ENCODE data around the gene RPS21. TPM values are rescaled to one million over a fixed set of nuclear protein-coding genes. Genes with fewer than 3 reads are reported as not detected.
A peak's percentile ranks its signal among the peaks of the same experiment; 100 is the strongest.

The RPS21 gene
- total and polyA plus RNA-seq, 2 of the 13 experiments (the other 11 are each of a cell fraction or from before 2014, with no cell fraction given): 2,647 to 11,063 TPM

DNA sequence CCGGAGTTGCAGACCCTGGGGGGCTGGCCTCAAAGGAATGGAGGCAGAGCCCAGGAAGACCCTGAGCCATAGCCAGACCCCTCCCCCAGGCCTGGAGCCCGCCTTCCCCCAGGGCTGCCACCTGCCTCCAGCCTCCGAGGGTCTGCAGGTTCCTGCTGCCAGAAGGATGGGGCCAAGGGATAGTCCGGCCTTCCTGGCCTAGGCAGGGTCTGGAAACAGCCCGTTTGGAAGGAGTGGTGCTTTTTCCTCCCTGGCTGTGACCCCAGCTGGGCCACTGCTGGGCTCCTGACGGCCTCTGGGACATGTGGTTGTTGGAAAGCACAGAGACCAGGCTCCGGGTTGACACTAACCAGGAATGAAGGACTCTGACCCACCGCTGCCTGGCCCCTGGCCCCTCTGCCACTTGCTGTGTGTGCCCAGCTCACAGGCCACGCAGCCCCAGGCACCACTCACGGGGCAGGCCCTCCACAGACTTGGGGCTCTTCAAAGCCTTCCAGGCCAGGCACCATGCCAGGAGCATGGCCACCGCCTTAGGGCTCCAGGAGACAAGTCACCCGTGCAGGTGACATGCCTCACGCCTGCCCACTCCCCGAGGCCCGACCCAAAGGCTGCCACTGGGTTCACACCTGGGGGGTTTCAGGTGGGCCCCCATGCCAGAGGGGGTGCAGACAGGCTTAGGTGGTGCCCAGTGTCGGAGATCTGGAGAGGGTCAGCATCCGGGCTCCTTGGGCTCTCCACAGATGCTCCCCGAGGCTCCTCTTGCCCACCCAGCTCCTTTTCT lies 15.9 kb upstream of the RPS21 start (continued):
- TF ChIP-seq, protein P1, sequence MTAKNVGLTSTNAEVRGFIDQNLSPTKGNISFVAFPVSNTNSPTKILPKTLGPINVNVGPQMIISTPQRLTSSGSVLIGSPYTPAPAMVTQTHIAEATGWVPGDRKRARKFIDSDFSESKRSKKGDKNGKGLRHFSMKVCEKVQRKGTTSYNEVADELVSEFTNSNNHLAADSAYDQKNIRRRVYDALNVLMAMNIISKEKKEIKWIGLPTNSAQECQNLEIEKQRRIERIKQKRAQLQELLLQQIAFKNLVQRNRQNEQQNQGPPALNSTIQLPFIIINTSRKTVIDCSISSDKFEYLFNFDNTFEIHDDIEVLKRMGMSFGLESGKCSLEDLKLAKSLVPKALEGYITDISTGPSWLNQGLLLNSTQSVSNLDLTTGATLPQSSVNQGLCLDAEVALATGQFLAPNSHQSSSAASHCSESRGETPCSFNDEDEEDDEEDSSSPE (CRISPR knock-in tag; IDR thresholded peaks at IDR 0.05): peak; percentile 56
- TF ChIP-seq, protein P2, sequence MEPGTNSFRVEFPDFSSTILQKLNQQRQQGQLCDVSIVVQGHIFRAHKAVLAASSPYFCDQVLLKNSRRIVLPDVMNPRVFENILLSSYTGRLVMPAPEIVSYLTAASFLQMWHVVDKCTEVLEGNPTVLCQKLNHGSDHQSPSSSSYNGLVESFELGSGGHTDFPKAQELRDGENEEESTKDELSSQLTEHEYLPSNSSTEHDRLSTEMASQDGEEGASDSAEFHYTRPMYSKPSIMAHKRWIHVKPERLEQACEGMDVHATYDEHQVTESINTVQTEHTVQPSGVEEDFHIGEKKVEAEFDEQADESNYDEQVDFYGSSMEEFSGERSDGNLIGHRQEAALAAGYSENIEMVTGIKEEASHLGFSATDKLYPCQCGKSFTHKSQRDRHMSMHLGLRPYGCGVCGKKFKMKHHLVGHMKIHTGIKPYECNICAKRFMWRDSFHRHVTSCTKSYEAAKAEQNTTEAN (CRISPR knock-in tag; conservative IDR thresholded peaks at IDR 0.05): no peak; the same call in 1 of the 2 replicates
- TF ChIP-seq ZMYM4 (CRISPR knock-in tag; IDR thresholded peaks at IDR 0.05) (no peak; the same call in 1 of the 2 replicates), FOXJ3 (CRISPR knock-in tag; IDR thresholded peaks at IDR 0.05; ENCODE audit: borderline replicate concordance) (no peak), ZBTB21 (CRISPR knock-in tag; IDR thresholded peaks at IDR 0.05) (no peak), BORCS8-MEF2B (CRISPR knock-in tag; IDR thresholded peaks at IDR 0.05) (peak; percentile 84; the same call in 1 of the 2 replicates), IRF9 (CRISPR knock-in tag; IDR thresholded peaks at IDR 0.05; ENCODE audit: borderline replicate concordance) (0 out of 2 replicates have a peak, but pooled peaks have one; percentile 60), SRSF4 (IDR thresholded peaks at IDR 0.05; ENCODE audit: low read depth, low read length, poor library complexity, severe bottlenecking) (no peak), ZFP36L1 (CRISPR knock-in tag; IDR thresholded peaks at IDR 0.05) (peak; percentile 41; the same call in 1 of the 2 replicates), ZNF7 (CRISPR knock-in tag; IDR thresholded peaks at IDR 0.05) (no peak; the same call in 1 of the 2 replicates), RXRA (CRISPR knock-in tag; IDR thresholded peaks at IDR 0.05) (peak; percentile 84), SNRNP70 (IDR thresholded peaks at IDR 0.05; ENCODE audit: low read depth, low read length) (no peak), KMT2B (CRISPR knock-in tag; IDR thresholded peaks at IDR 0.05) (no peak), SP5 (CRISPR knock-in tag; IDR thresholded peaks at IDR 0.05; ENCODE audit: borderline replicate concordance, low read depth) (no peak), ZNF598 (CRISPR knock-in tag; IDR thresholded peaks at IDR 0.05; ENCODE audit: borderline replicate concordance) (no peak), GTF2F1 (IDR thresholded peaks at IDR 0.05; ENCODE audit: low read length) (no peak), PCBP2 (optimal IDR thresholded peaks at IDR 0.05; ENCODE audit: low read depth, low read length, poor library complexity, severe bottlenecking) (no peak), HHEX (CRISPR knock-in tag; IDR thresholded peaks at IDR 0.05) (no peak), HNRNPH1 (optimal IDR thresholded peaks at IDR 0.05; ENCODE audit: low read depth, low read length) (no peak), ZBED4 (CRISPR knock-in tag; IDR thresholded peaks at IDR 0.05; ENCODE audit: borderline replicate concordance) (peak; percentile 97), KDM6A (CRISPR knock-in tag; IDR thresholded peaks at IDR 0.05; ENCODE audit: low read depth) (peak; percentile 78), ZNF530 (CRISPR knock-in tag; IDR thresholded peaks at IDR 0.05; ENCODE audit: low read depth) (no peak)

All from HepG2 (cell line).